Measurements from ENCODE around the gene E4F1.

The E4F1 gene

DNA sequence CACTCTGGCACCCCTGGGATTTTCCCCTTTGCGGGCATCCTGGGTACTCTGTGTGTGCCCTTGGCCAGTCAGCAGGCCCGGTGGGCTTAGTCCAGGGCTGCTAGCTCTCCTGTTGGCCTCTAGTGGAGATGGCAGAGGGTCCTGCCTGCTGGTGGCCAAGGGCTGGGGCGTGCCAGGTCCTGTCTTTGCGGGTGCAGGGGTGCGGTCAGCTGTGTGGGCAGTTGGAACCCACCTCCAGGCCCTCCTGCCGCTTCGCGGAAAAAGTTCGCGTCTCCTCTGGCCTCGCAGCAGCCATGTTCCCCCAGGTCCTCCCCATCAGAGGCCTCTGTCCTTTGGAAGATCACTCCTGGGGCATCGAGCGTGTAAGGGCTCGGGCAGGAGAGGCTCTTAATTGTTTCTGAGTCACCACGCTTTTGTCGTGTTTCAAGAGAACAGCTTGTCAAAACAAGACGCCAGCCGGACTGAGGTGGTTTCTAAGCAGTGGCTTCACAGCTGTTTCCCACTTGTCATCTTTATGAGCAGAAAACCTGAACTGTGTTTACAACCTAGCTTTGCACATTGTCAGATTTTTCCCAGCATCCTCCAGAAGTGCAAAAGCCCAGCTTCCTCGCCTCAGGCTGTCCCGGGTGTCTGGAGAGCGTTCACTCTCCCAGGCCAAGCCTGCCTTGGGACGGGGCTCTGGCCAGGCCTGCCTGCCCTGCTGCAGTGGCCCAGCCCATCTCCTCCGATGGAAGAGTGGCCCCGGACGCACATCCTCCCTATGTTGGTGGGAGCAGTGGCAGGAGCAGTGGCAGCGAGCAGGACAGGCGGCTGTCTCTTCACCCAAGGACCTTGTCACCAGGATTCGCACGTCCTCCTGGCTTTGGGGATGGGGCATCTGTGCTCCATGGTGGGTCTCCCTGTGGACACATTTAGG lies 7.9 kb downstream of the E4F1 start:
- H3K4me1 ChIP-seq (ENCODE audit: control insufficient read depth, insufficient read depth, low read length), result peaks cover 3% of the 10 kb centered on the region
- no peak overlapping the region for H3K4me3 ChIP-seq (ENCODE audit: insufficient read depth, low read depth, low read length)
- WGBS, 2 experiments, result 95% methylated on average over 29 of the region's 29 CpGs
- peaks cover 8% of the 10 kb centered on the region for H3K27me3 ChIP-seq (ENCODE audit: control insufficient read depth, insufficient read depth, low read length, poor library complexity, severe bottlenecking)
- H3K9me3 ChIP-seq (ENCODE audit: control insufficient read depth, low read length), result no peaks in the 10 kb centered on the region
- H3K27ac ChIP-seq (ENCODE audit: insufficient read depth, low read depth, low read length, poor library complexity, severe bottlenecking), result no peak overlapping the region
- H3K36me3 ChIP-seq (ENCODE audit: control insufficient read depth, insufficient read depth, low read length), result peaks cover 35% of the 10 kb centered on the region

DNA sequence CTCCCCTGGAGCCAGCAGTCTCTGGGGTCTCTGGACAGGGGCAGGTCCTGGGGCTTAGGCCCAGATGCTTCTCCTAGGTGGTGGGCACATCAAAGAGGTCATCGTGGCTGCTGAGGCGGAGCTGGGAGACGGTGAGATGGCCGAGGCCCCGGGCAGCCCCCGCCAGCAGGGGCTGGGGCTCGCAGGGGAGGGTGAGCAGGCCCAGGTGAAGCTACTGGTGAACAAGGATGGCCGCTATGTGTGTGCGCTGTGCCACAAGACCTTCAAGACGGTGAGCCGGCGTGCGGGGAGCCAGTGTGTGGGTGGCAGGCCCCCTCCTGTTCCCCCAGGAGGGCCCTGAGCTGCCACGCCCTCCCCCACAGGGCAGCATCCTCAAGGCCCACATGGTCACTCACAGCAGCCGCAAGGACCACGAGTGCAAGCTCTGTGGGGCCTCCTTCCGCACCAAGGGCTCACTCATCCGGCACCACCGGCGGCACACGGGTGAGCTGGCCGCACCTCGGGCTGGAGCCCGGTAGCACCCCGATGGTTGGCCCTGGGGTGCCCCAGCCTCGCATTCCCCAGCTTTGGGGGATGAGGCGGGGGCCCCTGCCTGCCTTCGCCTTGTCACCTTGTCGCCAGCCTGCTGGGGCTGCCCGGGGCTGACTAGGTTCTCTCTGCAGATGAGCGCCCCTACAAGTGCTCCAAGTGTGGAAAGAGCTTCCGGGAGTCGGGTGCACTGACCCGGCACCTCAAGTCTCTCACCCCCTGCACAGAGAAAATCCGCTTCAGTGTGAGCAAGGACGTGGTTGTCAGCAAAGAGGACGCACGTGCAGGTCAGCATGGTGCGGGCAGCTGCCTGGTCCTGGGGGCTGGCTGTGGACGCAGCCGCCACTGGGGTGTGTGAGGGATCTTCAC lies 9.0 kb downstream of the E4F1 start:
- Histone ChIP-seq H3K4me3 (ENCODE audit: insufficient read depth, low read depth, low read length) (no peak overlapping the region), H3K36me3 (ENCODE audit: control insufficient read depth, insufficient read depth, low read length) (peaks cover 35% of the 10 kb centered on the region), H3K9me3 (ENCODE audit: control insufficient read depth, low read length) (no peaks in the 10 kb centered on the region), H3K4me1 (ENCODE audit: control insufficient read depth, insufficient read depth, low read length) (peaks cover 6% of the 10 kb centered on the region), H3K27me3 (ENCODE audit: control insufficient read depth, insufficient read depth, low read length, poor library complexity, severe bottlenecking) (peaks cover 18% of the 10 kb centered on the region), H3K27ac (ENCODE audit: insufficient read depth, low read depth, low read length, poor library complexity, severe bottlenecking) (no peak overlapping the region)
- WGBS, 2 experiments, result 93 to 94% methylated on average over 41 of the region's 41 CpGs

DNA sequence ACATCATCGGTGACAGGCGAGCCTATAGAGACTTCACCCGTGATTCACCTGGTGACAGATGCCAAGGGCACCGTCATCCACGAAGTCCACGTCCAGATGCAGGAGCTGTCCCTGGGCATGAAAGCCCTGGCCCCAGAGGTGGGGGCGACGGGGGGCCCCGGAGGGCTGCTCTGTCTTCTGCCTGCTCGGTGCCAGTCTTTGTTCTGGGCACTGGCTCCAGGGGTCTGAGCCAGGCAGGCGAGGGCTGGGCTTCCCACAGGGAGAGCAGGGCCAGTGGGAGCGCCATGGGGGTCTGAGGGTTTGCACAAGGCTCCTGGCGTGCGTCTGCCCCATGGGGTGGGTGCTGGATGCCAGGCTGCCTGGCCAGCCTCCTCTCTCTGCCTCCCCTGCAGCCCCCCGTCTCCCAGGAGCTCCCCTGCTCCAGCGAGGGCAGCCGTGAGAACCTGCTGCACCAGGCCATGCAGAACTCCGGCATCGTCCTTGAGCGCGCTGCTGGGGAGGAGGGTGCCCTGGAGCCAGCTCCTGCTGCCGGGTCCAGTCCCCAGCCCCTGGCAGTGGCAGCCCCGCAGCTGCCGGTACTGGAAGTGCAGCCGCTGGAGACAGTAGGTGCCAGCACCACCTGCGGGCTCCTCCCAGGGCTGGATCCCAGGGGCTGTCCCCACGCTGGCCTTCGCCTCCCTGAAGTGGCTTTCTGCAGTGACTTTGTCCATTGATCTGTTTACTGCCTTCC lies 9.8 kb downstream of the E4F1 start:
- peaks cover 27% of the 10 kb centered on the region for H3K27me3 ChIP-seq (ENCODE audit: control insufficient read depth, insufficient read depth, low read length, poor library complexity, severe bottlenecking)
- no peaks in the 10 kb centered on the region for H3K9me3 ChIP-seq (ENCODE audit: control insufficient read depth, low read length)
- WGBS, 2 experiments, result 95 to 96% methylated on average over 28 of the region's 28 CpGs
- no peak overlapping the region for H3K4me3 ChIP-seq (ENCODE audit: insufficient read depth, low read depth, low read length)
- no peak overlapping the region for H3K27ac ChIP-seq (ENCODE audit: insufficient read depth, low read depth, low read length, poor library complexity, severe bottlenecking)
- H3K4me1 ChIP-seq (ENCODE audit: control insufficient read depth, insufficient read depth, low read length), result peaks cover 6% of the 10 kb centered on the region
- H3K36me3 ChIP-seq (ENCODE audit: control insufficient read depth, insufficient read depth, low read length), result peaks cover 32% of the 10 kb centered on the region

DNA sequence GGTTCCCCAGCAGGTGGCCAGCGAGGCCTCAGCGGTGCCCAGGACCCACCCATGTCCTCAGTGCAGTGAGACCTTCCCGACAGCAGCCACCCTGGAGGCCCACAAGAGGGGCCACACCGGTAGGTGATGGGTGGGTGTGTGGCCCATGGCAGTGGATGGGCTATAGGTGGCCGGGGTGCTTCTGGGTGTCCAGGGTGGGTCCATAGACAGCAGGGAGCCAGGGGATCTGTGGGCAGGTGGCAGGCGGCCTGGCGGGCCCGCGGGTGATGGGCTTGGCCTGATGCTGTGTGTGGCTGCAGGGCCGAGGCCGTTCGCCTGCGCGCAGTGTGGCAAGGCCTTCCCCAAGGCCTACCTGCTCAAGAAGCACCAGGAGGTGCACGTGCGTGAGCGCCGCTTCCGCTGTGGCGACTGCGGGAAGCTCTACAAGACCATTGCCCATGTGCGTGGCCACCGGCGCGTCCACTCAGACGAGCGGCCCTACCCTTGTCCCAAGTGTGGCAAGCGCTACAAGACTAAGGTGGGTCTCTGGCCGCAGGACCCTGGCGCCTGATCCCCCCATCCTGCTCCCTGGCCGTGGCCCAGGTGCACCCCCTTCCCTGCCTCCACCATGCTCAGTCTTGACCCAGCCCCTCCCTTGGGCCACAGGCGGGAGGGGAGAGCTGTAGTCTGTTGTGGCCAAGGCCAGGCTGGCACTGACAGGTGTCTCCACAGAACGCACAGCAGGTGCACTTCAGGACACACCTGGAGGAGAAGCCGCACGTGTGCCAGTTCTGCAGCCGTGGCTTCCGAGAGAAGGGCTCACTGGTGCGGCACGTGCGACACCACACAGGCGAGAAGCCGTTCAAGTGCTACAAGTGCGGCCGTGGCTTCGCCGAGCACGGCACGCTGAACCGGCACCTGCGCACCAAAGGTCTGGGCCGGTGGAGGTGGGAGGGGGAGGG lies 10.8 kb downstream of the E4F1 start:
- no peaks in the 10 kb centered on the region for H3K9me3 ChIP-seq (ENCODE audit: control insufficient read depth, low read length)

DNA sequence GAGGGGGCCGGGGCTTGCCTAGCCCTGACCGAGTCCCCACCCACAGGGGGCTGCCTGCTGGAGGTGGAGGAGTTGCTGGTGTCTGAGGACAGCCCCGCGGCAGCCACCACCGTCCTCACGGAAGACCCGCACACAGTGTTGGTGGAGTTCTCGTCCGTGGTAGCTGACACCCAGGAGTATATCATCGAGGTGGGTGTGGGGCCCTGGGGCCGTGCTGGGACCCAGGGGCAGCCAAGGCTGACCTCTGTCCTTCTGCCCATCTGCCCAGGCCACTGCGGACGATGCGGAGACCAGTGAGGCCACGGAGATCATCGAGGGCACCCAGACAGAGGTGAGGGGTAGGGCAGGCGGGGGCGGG lies 11.4 kb downstream of the E4F1 start:
- H3K36me3 ChIP-seq (ENCODE audit: control insufficient read depth, insufficient read depth, low read length), result peaks cover 22% of the 10 kb centered on the region
- WGBS, 2 experiments, result 96% methylated on average over 18 of the region's 18 CpGs

More for the DNA sequence above, 10.8 kb downstream of the E4F1 start:
- Histone ChIP-seq H3K27me3 (ENCODE audit: control insufficient read depth, insufficient read depth, low read length, poor library complexity, severe bottlenecking) (peaks cover 32% of the 10 kb centered on the region), H3K27ac (ENCODE audit: insufficient read depth, low read depth, low read length, poor library complexity, severe bottlenecking) (no peak overlapping the region), H3K4me3 (ENCODE audit: insufficient read depth, low read depth, low read length) (no peak overlapping the region), H3K4me1 (ENCODE audit: control insufficient read depth, insufficient read depth, low read length) (peaks cover 13% of the 10 kb centered on the region), H3K36me3 (ENCODE audit: control insufficient read depth, insufficient read depth, low read length) (peaks cover 24% of the 10 kb centered on the region)
- 96 to 97% methylated on average over 51 of the region's 51 CpGs for WGBS, 2 experiments

DNA sequence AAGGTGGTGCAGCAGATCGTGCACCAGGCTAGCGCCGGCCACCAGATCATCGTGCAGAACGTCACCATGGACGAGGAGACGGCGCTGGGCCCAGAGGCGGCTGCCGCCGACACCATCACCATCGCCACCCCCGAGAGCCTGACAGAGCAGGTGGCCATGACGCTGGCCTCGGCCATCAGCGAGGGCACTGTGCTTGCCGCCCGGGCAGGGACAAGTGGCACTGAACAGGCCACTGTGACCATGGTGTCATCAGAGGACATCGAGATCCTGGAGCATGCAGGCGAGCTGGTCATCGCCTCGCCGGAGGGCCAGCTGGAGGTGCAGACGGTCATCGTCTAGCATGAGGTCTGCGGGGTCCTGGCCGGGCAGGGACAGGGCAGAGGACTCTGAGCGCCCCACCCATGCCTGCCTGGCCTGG lies 11.9 kb downstream of the E4F1 start:
- Histone ChIP-seq H3K27me3 (ENCODE audit: control insufficient read depth, insufficient read depth, low read length, poor library complexity, severe bottlenecking) (peaks cover 32% of the 10 kb centered on the region), H3K4me3 (ENCODE audit: insufficient read depth, low read depth, low read length) (no peak overlapping the region), H3K36me3 (ENCODE audit: control insufficient read depth, insufficient read depth, low read length) (peaks cover 22% of the 10 kb centered on the region), H3K4me1 (ENCODE audit: control insufficient read depth, insufficient read depth, low read length) (peaks cover 13% of the 10 kb centered on the region), H3K27ac (ENCODE audit: insufficient read depth, low read depth, low read length, poor library complexity, severe bottlenecking) (no peak overlapping the region), H3K9me3 (ENCODE audit: control insufficient read depth, low read length) (no peaks in the 10 kb centered on the region)
- WGBS, 2 experiments, result 94% methylated on average over 28 of the region's 28 CpGs

More for the DNA sequence above, 11.4 kb downstream of the E4F1 start:
- peaks cover 32% of the 10 kb centered on the region for H3K27me3 ChIP-seq (ENCODE audit: control insufficient read depth, insufficient read depth, low read length, poor library complexity, severe bottlenecking)
- H3K4me3 ChIP-seq (ENCODE audit: insufficient read depth, low read depth, low read length), result no peak overlapping the region
- H3K4me1 ChIP-seq (ENCODE audit: control insufficient read depth, insufficient read depth, low read length), result peaks cover 13% of the 10 kb centered on the region
- no peak overlapping the region for H3K27ac ChIP-seq (ENCODE audit: insufficient read depth, low read depth, low read length, poor library complexity, severe bottlenecking)
- no peaks in the 10 kb centered on the region for H3K9me3 ChIP-seq (ENCODE audit: control insufficient read depth, low read length)

DNA sequence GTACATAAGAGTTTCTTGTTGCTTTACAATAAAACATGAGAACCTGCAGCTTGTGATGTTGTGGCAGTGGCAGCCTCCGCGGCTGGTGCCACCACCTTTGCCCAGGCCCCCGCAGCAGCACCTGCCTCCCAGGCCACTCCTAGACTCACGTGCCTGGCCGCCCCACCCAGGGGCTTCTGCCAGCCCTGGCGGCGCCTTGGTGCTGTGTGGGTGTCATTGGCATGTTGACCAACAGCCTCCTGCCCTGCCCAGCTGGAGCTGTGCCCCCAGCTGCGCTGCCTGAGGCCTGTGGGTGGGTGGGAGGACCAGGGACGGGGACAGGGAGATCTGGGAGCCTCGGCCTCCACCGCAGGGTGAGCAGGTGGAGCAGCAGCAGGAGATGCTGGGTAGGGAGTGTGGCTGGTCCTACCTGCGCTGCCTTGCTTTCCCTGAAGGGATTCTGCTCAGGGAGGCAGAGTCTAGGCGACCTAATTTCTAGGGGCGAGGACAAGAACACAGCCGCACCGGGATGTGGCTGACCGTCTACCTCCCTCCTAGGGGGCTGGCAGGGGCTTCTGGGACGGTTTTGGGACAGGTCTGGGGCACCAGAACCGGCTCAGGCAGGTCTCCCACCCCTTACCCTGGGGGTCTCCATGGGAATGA lies 12.4 kb downstream of the E4F1 start:
- H3K4me3 ChIP-seq (ENCODE audit: insufficient read depth, low read depth, low read length), result peak overlapping the region; percentile 30
- H3K36me3 ChIP-seq (ENCODE audit: control insufficient read depth, insufficient read depth, low read length), result peaks cover 22% of the 10 kb centered on the region

DNA sequence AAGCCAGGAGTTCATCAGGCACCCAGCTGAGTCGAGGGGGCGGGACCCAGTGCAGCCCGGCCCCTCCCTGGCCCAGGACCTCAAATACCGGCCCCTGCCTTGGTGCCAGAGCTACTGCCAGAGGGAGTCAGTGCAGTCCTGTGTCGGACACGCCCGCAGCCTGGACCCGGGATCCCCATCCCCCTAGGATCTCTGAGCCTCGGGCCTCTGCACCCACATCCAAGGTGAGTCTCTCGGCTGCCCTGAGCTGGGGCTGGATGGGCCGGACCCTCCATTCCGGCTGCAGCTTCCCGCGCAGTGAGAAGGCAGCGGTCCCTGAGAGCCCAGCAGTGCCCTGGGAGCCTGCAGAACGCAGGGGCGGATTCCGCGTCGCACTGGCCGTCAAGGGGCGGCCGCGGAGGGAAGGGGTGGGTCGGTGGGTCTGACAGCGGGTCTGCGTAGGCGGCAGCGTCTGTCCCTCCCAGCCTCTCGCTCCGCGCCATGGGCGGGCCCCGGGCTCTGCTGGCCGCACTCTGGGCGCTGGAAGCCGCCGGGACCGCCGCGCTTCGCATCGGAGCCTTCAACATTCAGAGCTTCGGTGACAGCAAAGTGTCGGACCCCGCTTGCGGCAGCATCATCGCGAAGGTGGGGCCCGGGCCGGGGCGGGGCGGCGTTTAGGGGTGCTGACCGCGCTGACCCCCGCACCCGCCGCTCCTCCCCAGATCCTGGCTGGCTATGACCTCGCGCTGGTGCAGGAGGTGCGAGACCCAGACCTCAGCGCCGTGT lies 13.1 kb downstream of the E4F1 start, which contains the start of gene DNASE1L2:
Gene DNASE1L2, plus strand, starts transcription at position 108 of the 765 bp plus-strand sequence. Its CDS starts 373 bp downstream, at position 481.
- WGBS, 2 experiments, result 7 to 8% methylated on average over 64 of the region's 64 CpGs
- Histone ChIP-seq H3K36me3 (ENCODE audit: control insufficient read depth, insufficient read depth, low read length) (peaks cover 21% of the 10 kb centered on the region), H3K27ac (ENCODE audit: insufficient read depth, low read depth, low read length, poor library complexity, severe bottlenecking) (no peak within 1 kb of the TSS), H3K4me3 (ENCODE audit: insufficient read depth, low read depth, low read length) (peak within 1 kb of the TSS; percentile 30), H3K4me1 (ENCODE audit: control insufficient read depth, insufficient read depth, low read length) (peaks cover 13% of the 10 kb centered on the region), H3K9me3 (ENCODE audit: control insufficient read depth, low read length) (no peaks in the 10 kb centered on the region), H3K27me3 (ENCODE audit: control insufficient read depth, insufficient read depth, low read length, poor library complexity, severe bottlenecking) (peaks cover 32% of the 10 kb centered on the region)

More for the DNA sequence above, 12.4 kb downstream of the E4F1 start:
- Histone ChIP-seq H3K27ac (ENCODE audit: insufficient read depth, low read depth, low read length, poor library complexity, severe bottlenecking) (no peak overlapping the region), H3K4me1 (ENCODE audit: control insufficient read depth, insufficient read depth, low read length) (peaks cover 13% of the 10 kb centered on the region), H3K9me3 (ENCODE audit: control insufficient read depth, low read length) (no peaks in the 10 kb centered on the region), H3K27me3 (ENCODE audit: control insufficient read depth, insufficient read depth, low read length, poor library complexity, severe bottlenecking) (peaks cover 32% of the 10 kb centered on the region)
- 81% methylated on average over 19 of the region's 19 CpGs for WGBS, 2 experiments
